Neural progenitor cell (in vitro differentiated cells): ENCODE measurements around the gene WBP4. TPM values are rescaled to one million over a fixed set of nuclear protein-coding genes. Genes with fewer than 3 reads are reported as not detected.
A peak's percentile ranks its signal among the peaks of the same experiment; 100 is the strongest.

Experiments used
- DNase-seq: peaks from one replicate; pipeline ENCODE4 v3.0.0-alpha.2; 2016; ENCODE audit warnings: low spot score
- H2AFZ ChIP-seq: fragments of 200-600 bp; sonication (generic); replicated peaks from 2 replicates; pipeline ENCODE4 v1.6.1; 2016; ENCODE audit warnings: antibody characterized with exemption
- H3F3A ChIP-seq: fragments of 200-600 bp; sonication (generic); 2 replicates; pipeline ENCODE4 v1.6.1; 2016; ENCODE audit warnings: antibody characterized with exemption, low read depth
- H3K27ac ChIP-seq: fragments of 200-600 bp; sonication (generic); 2 replicates; pipeline ENCODE4 v1.5.1; 2016; ENCODE audit warnings: mild to moderate bottlenecking
- H3K27me3 ChIP-seq: fragments of 200-600 bp; sonication (generic); 2 replicates; pipeline ENCODE4 v1.6.1; 2016; ENCODE audit warnings: mild to moderate bottlenecking, moderate library complexity
- H3K36me3 ChIP-seq: fragments of 200-600 bp; sonication (generic); 2 replicates; pipeline ENCODE4 v1.5.1; 2016
- H3K4me1 ChIP-seq: fragments of 200-600 bp; sonication (generic); 2 replicates; pipeline ENCODE4 v1.6.1; 2016; ENCODE audit warnings: mixed run types
- H3K4me2 ChIP-seq: fragments of 200-600 bp; sonication (generic); 2 replicates; pipeline ENCODE4 v1.6.1; 2016
- H3K4me3 ChIP-seq: fragments of 200-600 bp; sonication (generic); 2 replicates; pipeline ENCODE4 v1.5.1; 2016
- H3K79me2 ChIP-seq: fragments of 200-600 bp; sonication (generic); 2 replicates; pipeline ENCODE4 v1.6.1; 2016; ENCODE audit warnings: low read depth
- H3K9ac ChIP-seq: fragments of 200-600 bp; sonication (generic); 2 replicates; pipeline ENCODE4 v1.6.1; 2016
- H3K9me3 ChIP-seq: fragments of 200-600 bp; sonication (generic); 2 replicates; pipeline ENCODE4 v1.5.1; 2016; ENCODE audit warnings: low read depth
- H4K20me1 ChIP-seq: fragments of 200-600 bp; sonication (generic); 2 replicates; pipeline ENCODE4 v1.6.1; 2016; ENCODE audit warnings: low read depth
- H3K27ac Mint-ChIP-seq: 3 replicates; pipeline ENCODE4 v1.8.0; 2021; ENCODE audit warnings: mixed read lengths
- H3K27me3 Mint-ChIP-seq: 2 replicates; pipeline ENCODE4 v1.8.0; 2022; ENCODE audit warnings: low read depth, mild to moderate bottlenecking, inconsistent platforms, moderate library complexity, mixed read lengths; ENCODE audit not compliant: insufficient read depth
- H3K36me3 Mint-ChIP-seq: 3 replicates; pipeline ENCODE4 v1.8.0; 2021; ENCODE audit warnings: mixed read lengths
- H3K4me1 Mint-ChIP-seq: 3 replicates; pipeline ENCODE4 v1.8.0; 2021; ENCODE audit warnings: mixed read lengths
- H3K4me3 Mint-ChIP-seq: 3 replicates; pipeline ENCODE4 v1.8.0; 2021; ENCODE audit warnings: mild to moderate bottlenecking, moderate library complexity, mixed read lengths
- H3K9me3 Mint-ChIP-seq: 3 replicates; pipeline ENCODE4 v1.8.0; 2020; ENCODE audit warnings: mixed read lengths
- EZH2 ChIP-seq: fragments of 200-600 bp; sonication (generic); IDR thresholded peaks from 2 replicates; pipeline ENCODE4 v1.6.1; 2017; ENCODE audit warnings: antibody characterized with exemption, mild to moderate bottlenecking, moderate library complexity
- EZH2phosphoT487 ChIP-seq: fragments of 200-600 bp; sonication (generic); IDR thresholded peaks from 2 replicates; pipeline ENCODE4 v1.6.1; 2017; ENCODE audit warnings: antibody characterized with exemption
- total RNA-seq: library from RNA; depleted of rRNA; stranded (reverse); fragments of >200 nt; gene quantifications from 2 replicates; pipeline ENCODE4 v1.2.3, GENCODE V29; 2015; ENCODE audit warnings: low replicate concordance
- TF ChIP-seq, protein P1 (sequence below): fragments of 200-600 bp; sonication (generic); IDR thresholded peaks from 2 replicates; pipeline ENCODE4 v1.5.1; 2017; ENCODE audit warnings: antibody characterized with exemption, mild to moderate bottlenecking

WBP4 gene
- total RNA-seq, 1 donor from 2014 or later: 12.9 TPM

DNA sequence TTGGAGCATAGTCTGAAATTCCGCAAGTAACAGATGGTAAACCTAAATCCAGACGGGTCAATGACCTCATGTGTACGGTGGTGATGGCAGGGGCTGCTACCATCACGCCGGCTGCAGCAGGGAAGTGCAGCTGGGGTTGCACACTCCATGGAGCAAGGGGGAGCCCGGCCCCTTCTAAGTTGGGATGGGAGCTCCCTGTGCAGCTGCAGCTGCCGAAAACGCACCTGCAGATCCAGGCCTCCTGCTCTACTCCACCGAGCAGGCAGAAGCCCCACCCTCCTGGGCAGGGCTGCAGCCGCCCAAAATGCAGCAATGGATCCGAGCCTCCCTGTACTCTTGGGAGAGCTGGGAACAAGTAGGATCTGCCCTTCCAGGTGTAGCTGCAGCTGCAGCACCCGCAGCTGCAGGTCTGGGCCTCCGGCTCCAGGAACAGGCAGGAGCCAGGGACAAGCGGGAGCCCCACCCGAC is 45.8 kb downstream of the WBP4 start:
- Mint-ChIP-seq H3K36me3 (no peaks in the 10 kb centered on the region), H3K4me1 (peaks cover 2% of the 10 kb centered on the region), H3K27me3 (peaks cover 4% of the 10 kb centered on the region), H3K9me3 (no peaks in the 10 kb centered on the region), H3K27ac (peak overlapping the region; percentile 15), H3K4me3 (no peak overlapping the region)
- peak overlapping the region; percentile 76 for H2AFZ ChIP-seq
- no peaks in the 10 kb centered on the region for H3K9me3 ChIP-seq
- no peak overlapping the region for H3K4me3 ChIP-seq
- no peak overlapping the region for H3K27ac ChIP-seq
- no peaks in the 10 kb centered on the region for H3K36me3 ChIP-seq
- no peaks in the 10 kb centered on the region for H3K4me1 ChIP-seq
- no peaks in the 10 kb centered on the region for H3K27me3 ChIP-seq
- H4K20me1 ChIP-seq: no peaks in the 10 kb centered on the region
- no peak overlapping the region for H3K9ac ChIP-seq
- no peak overlapping the region for H3K4me2 ChIP-seq
- DNase-seq: peak; percentile 23
- H3K79me2 ChIP-seq: no peaks in the 10 kb centered on the region
- H3F3A ChIP-seq: no peaks in the 10 kb centered on the region
- no peak for TF ChIP-seq EZH2

DNA sequence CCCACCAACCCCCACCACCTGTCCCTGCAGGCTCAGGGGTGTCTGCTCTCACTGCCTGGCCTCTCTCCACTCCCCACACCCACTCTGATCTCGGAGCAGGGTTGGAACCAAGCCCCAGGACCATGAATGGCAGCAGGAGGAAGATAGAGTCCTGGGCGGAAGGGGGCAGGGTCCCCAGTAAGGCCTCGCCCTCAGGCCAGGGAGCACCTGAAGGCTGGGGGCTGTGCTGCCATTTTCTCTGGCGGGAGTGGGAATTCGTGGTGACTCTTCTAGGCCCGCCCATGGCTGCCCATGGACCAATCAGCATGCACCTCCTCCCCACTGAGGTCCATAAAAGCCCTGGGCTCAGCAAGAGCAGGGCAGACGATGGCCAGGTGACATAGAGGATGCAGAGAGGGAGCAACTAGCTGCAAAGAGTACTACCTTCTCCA is 46.3 kb downstream of the WBP4 start:
- H3K27me3 Mint-ChIP-seq: peaks cover 4% of the 10 kb centered on the region
- H3K36me3 Mint-ChIP-seq: no peaks in the 10 kb centered on the region
- no peak overlapping the region for H3K4me3 ChIP-seq
- no peaks in the 10 kb centered on the region for H3K4me1 ChIP-seq
- no peak overlapping the region for H3K27ac ChIP-seq
- no peak overlapping the region for H3K9ac ChIP-seq
- no peak overlapping the region for H3K27ac Mint-ChIP-seq
- H3K79me2 ChIP-seq: no peaks in the 10 kb centered on the region
- H3K4me3 Mint-ChIP-seq: no peak overlapping the region
- H2AFZ ChIP-seq: peak overlapping the region; percentile 76
- no peaks in the 10 kb centered on the region for H3K27me3 ChIP-seq
- peak; percentile 18 for DNase-seq
- H3K36me3 ChIP-seq: no peaks in the 10 kb centered on the region
- H3F3A ChIP-seq: no peaks in the 10 kb centered on the region
- H3K9me3 Mint-ChIP-seq: no peaks in the 10 kb centered on the region
- peaks cover 2% of the 10 kb centered on the region for H3K4me1 Mint-ChIP-seq
- no peaks in the 10 kb centered on the region for H3K9me3 ChIP-seq
- H4K20me1 ChIP-seq: no peaks in the 10 kb centered on the region
- no peak overlapping the region for H3K4me2 ChIP-seq
- no peak for TF ChIP-seq EZH2phosphoT487
- no peak for TF ChIP-seq EZH2
- TF ChIP-seq, protein P1, sequence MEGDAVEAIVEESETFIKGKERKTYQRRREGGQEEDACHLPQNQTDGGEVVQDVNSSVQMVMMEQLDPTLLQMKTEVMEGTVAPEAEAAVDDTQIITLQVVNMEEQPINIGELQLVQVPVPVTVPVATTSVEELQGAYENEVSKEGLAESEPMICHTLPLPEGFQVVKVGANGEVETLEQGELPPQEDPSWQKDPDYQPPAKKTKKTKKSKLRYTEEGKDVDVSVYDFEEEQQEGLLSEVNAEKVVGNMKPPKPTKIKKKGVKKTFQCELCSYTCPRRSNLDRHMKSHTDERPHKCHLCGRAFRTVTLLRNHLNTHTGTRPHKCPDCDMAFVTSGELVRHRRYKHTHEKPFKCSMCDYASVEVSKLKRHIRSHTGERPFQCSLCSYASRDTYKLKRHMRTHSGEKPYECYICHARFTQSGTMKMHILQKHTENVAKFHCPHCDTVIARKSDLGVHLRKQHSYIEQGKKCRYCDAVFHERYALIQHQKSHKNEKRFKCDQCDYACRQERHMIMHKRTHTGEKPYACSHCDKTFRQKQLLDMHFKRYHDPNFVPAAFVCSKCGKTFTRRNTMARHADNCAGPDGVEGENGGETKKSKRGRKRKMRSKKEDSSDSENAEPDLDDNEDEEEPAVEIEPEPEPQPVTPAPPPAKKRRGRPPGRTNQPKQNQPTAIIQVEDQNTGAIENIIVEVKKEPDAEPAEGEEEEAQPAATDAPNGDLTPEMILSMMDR: no peak

DNA sequence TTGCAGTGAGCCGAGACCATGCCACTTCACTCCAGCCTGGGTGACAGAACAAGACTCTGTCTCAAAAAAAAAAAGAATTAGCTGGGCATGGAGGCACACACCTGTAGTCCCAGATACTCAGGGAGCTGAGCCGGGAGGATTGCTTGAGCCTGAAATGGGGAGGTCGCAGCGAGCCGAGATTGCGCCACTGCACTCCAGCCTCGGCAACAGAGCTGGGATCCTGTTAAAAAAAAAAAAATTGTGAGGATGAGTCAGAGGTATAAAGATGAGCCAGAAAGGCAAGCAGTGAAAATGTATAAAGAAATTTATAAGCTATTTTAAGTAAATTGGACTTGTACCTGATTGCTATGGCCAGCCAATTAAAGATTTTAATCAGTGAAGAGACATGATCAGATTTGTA is 50.1 kb downstream of the WBP4 start:
- Histone ChIP-seq H3K9ac (no peak overlapping the region), H3K9me3 (no peaks in the 10 kb centered on the region), H3K4me2 (no peak overlapping the region), H3K4me3 (no peak overlapping the region), H3F3A (no peaks in the 10 kb centered on the region), H4K20me1 (no peaks in the 10 kb centered on the region), H3K36me3 (no peaks in the 10 kb centered on the region), H3K79me2 (no peaks in the 10 kb centered on the region), H3K4me1 (no peaks in the 10 kb centered on the region), H3K27ac (no peak overlapping the region), H2AFZ (no peak overlapping the region), H3K27me3 (no peaks in the 10 kb centered on the region)
- H3K4me1 Mint-ChIP-seq: peaks cover 2% of the 10 kb centered on the region
- no peaks in the 10 kb centered on the region for H3K9me3 Mint-ChIP-seq
- H3K4me3 Mint-ChIP-seq: no peak overlapping the region
- no peak overlapping the region for H3K27ac Mint-ChIP-seq
- TF ChIP-seq EZH2phosphoT487: no peak
- H3K27me3 Mint-ChIP-seq: peaks cover 4% of the 10 kb centered on the region
- H3K36me3 Mint-ChIP-seq: no peaks in the 10 kb centered on the region
- DNase-seq: no peak

DNA sequence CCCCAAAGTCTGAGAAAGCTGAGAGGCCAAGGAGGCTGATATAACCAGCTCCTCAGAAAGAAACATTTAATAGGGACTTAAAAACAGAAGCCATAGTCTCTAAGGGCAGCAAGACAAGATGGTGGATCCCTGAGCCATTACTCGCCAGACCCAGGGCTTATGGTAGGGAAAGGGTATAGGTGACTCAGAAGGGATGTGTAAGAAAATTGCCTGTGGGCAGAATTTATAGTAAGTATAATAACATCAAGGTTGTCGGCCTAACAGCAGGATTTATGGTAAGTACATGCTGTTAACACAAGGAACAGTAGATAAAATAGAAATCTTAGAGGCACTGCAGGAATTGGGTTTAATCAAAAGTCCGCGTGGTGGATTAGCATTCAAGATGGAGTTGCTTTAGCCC is 56.6 kb downstream of the WBP4 start:
- Histone ChIP-seq H3K27ac (no peak overlapping the region), H3K9me3 (no peaks in the 10 kb centered on the region), H3K4me1 (no peaks in the 10 kb centered on the region), H3F3A (no peaks in the 10 kb centered on the region), H2AFZ (no peak overlapping the region), H3K4me3 (no peak overlapping the region), H3K4me2 (no peak overlapping the region), H3K27me3 (no peaks in the 10 kb centered on the region), H4K20me1 (no peaks in the 10 kb centered on the region), H3K9ac (no peak overlapping the region), H3K36me3 (no peaks in the 10 kb centered on the region), H3K79me2 (no peaks in the 10 kb centered on the region)
- Mint-ChIP-seq H3K4me3 (no peak overlapping the region), H3K4me1 (no peaks in the 10 kb centered on the region), H3K27ac (no peak overlapping the region), H3K36me3 (no peaks in the 10 kb centered on the region), H3K9me3 (no peaks in the 10 kb centered on the region), H3K27me3 (no peaks in the 10 kb centered on the region)
- no peak for DNase-seq
- TF ChIP-seq, protein P1: no peak
- no peak for TF ChIP-seq EZH2phosphoT487
- no peak for TF ChIP-seq EZH2
